GM19452 (cell line): ENCODE results near the gene CENPH.
"Not testable (repeated sequence)": the region's sequence is repeated elsewhere in the genome, so short reads cannot be mapped to it uniquely, and the experiment has no call there.

Experiments used
- ATAC-seq: cut with Tn5 transposase; IDR thresholded peaks from one replicate; pipeline ENCODE4 v1.9.1; 2021; ENCODE audit not compliant: unreplicated experiment

The CENPH gene

DNA sequence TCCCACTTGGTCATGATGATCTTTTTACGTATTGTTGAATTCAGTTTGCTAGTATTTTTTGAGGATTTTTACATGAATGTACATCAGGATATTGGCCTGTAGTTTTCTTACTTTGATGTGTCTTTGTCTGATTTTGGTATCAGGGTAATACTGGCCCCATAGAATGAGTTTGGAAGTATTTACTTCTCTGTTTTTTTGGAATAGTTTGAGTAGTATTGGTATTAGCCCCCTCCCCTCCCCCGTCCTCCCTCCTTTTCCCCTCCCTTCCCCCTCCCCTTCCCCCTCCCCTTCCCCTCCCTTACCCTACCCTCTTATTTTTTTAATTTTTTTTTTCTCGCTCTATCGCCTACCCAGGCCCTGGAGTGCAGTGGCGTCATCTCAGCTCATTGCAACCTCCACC is 55.6 kb downstream of the CENPH start:
- ATAC-seq, result no peak

DNA sequence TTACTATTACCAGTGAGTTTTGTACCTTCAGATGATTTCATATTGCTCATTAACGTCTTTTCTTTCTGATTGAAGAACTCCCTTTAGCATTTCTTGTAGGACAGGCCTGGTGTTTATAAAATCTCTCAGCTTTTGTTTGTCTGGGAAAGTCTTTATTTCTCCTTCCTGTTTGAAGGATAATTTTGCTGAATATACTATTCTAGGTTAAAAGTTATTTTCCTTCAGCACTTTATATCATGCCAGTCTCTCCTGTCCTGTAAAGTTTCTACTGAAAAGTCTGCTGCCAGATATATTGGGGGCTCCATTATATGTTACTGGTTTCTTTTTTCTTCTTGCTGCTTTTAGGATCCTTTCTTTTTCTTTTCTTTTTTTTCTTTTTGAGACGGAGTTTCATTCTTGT is 58.6 kb downstream of the CENPH start:
- ATAC-seq, result no peak

DNA sequence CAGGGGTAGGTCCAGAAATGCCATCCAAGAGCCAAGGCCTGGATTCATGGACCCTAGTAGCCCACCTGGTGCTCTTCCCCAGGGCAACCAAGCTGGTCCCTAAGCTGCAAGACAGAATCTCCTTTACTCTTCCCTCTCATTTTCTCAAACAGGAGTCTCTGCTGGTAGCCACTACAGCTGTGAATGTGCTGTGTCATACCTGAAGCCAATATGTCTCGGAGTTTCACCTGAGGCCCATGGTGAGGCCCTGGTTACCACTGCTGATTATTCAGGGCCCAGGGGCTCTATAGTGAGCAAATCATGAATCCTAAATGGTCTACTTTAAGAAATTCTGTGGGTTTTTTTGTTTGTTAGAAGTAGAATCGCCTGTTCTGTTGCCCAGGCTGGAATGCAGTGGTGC is 61.2 kb downstream of the CENPH start:
- ATAC-seq, result no peak

DNA sequence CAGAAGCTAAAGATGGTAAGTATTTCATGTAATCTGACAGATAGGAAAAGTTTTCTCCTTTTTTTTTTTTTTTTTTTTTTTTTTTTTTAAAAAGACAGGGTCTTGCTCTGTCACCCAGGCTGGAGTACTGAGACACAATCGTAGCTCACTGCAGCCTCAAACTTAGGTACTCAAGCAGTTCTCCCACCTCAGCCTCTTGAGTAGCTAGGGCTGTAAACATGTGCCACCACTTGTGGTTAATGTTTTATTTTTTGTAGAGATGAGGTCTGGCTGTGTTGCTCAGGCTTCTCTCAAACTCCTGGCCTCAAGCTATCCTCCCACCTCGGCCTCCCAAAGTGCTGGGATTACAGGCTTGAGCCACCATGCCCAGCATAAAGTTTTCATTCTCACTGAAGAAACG is 63.1 kb downstream of the CENPH start:
- no peak for ATAC-seq

DNA sequence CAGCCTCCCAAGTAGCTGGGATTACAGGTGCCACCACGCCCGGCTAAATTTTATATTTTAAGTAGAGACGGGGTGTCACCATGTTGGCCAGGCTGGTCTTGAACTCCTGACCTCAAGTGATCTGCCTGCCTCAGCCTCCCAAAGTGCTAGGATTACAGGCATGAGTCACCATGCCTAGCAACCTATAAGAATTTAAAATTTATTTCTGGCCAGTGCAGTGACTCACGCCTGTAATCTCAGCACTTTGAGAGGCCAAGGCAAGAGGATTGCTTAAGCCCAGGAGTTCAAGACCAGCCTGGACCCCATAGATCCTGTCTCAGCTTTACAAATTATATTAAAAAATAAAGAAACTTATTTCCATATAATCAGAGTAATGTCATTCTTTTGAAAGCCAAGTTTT is 66.6 kb downstream of the CENPH start:
- not testable (repeated sequence) for ATAC-seq

DNA sequence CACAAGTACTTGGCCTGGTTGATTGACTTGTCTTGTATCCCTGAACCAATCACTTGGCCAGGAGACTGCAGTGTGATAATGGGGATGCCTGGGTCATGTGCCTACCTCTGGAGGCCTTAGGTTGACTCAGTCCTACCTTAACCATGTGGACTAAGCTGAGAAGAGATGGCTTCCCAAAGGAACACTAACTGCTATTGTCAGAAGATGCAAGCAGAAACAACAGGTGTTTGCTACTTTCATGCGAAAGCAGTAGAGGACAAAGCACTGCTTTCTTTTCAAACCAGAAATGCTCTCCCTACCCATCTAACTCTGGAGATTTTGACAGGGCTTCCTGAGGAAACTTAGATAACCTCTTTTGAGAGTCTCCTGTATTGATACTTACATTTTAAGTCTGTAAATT is 68.2 kb downstream of the CENPH start:
- no peak for ATAC-seq
